Upper lobe of left lung (tissue), 4 donors: ENCODE data around the gene ARHGEF40.

Experiments used
- CTCF ChIP-seq, 6 experiments: fragments of 450-650 bp in 4 of 6; fragments of 200-600 bp in 2 of 6; sonication (generic) in 2 of 6; IDR thresholded peaks; one replicate each; pipeline ENCODE4 v1.5.1; 2016 to 2019; ENCODE audit warnings: antibody characterized with exemption in 6 of 6
- EP300 ChIP-seq, 4 donors: sonication (generic); formaldehyde crosslinking; IDR thresholded peaks; one replicate each; pipeline ENCODE4 v1.5.1; 2017; ENCODE audit warnings: antibody characterized with exemption in 4 of 4, control low read depth in 2 of 4
- POLR2A ChIP-seq, 4 donors: fragments of 450-650 bp; IDR thresholded peaks; one replicate each; pipeline ENCODE4 v1.5.1; 2016 to 2017; ENCODE audit warnings: antibody characterized with exemption in 4 of 4, mild to moderate bottlenecking in 2 of 4

GRCh38 chr14:21068521-21069387 is 1.4 kb upstream of the ARHGEF40 start:
- TF ChIP-seq CTCF (IDR thresholded peaks at IDR 0.05) (peak; percentile 41 to 68 (median 58)), POLR2A (IDR thresholded peaks at IDR 0.05) (no peak), EP300 (IDR thresholded peaks at IDR 0.05) (no peak)
